ENCODE measurements around the gene NPSR1.
"Not testable (repeated sequence)": the region's sequence is repeated elsewhere in the genome, so short reads cannot be mapped to it uniquely, and the experiment has no call there.

The NPSR1 gene

GRCh38 chr7:34839645-34840044, 181.6 kb downstream of the NPSR1 start:
- DNase-seq = no peak

GRCh38 chr7:34840176-34840785, 182.3 kb downstream of the NPSR1 start:
- DNase-seq = no peak

GRCh38 chr7:34841326-34841725, 183.3 kb downstream of the NPSR1 start:
- DNase-seq = no peak

- no peak for DNase-seq
Measured at GRCh38 chr7:34842782-34843181, 184.8 kb downstream of the NPSR1 start.

DNA sequence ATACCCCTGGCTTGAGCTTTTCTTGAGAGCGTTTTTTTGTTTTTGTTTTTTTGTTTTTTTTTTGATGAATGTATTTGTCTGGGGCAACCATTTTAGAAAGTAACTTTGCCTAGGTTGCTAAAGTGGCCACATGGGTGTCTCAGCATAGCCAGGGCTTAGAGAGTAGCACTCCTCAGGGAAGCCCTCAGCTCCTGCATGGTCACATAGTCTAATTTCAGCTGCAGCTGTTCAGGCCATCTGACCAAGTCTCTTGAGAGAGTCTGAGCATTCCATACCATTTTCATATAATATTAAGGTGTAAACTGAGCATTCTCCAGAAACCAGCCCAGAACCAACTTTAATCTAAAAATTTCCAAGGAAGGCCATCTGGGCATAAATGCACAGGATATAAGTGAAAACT, 186.4 kb downstream of the NPSR1 start:
- DNase-seq = no peak

DNA sequence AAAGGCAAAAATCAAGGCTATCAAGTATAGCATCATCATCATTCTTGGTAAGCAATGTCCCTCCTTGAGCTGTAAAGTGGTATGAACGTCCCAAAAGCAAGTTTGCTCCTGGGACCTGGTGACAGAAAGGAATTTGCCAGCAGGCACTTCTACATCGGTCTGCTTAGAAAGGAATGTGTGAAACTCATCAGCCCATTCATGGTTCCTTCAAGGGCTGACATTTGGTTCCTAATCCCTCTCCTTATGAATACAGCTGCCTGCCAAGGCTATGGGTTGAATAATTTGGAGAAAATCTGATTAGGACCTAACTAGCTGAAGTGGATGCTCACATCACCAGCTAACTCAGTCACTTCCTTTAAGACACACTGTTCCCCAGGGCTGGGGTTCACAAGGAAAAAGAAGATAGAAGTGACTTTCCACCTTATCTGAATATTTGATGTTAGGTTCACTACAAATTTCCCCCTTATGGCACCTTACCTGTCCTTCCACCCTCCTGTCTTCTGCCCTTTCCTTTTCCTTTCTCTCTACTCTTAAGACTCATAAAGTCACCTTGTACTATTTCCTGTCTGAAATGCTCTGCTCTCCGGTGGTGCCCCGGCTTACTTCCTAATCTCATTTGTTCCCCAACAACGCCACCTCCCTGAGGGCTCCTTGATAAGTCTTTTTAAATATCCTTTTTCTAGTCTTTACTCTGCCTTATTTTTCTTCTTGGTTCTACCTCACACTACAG, 187.1 kb downstream of the NPSR1 start:
- no peak for DNase-seq

DNA sequence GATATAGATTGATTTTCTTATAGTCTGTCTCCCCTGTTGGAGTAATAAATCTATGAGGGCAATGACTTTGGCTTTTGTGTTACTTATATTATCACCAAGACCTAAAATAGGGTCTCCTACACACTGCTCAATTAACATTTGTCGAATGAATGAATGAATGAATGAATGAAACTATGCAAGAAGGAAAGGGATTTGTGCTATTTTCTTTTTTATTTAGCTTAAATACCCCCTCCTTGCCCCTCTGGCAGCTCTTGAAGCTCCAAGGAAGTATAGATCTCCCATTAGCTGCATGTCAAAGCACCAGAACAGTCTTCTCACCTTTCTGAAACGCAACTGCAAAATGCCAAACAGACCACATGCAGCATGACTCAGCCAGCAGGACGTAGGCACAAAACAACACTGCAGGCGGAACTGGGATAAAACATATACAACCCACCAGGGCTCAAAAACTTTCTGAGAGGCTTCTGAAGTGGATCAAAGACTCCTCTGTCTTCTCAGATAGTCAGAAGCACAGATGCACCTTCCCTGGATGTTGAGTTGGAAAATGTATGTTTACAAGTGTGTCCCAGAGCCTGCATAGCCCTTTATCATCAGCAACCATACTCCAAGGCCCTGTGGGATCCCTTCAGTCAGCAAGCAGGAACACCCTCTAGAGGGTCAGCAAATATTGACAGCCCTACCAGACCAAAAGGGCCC, 187.8 kb downstream of the NPSR1 start:
- no peak for DNase-seq

DNA sequence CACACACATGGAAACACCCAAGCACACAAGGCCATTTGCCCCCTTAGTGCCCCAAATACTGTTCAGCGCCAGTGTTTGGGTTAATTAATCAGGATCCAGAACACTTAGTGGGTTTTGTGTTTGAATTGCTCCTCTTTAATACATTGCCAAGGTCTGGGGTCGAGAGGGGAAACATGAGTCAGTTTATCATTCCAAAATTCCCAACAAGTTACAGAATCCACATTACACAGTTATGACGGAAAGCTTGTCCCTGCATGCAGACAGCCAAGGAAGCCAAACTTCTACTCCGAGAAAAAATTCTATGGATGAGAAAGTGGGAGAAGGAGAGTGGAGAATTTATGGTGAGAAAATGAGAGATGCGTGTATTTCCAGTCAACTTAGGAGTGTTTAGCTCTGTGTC, 189.0 kb downstream of the NPSR1 start:
- DNase-seq = no peak

GRCh38 chr7:34848670-34849069, 190.7 kb downstream of the NPSR1 start:
- DNase-seq = no peak

GRCh38 chr7:34849163-34849960, 191.3 kb downstream of the NPSR1 start:
- no peak for DNase-seq

DNA sequence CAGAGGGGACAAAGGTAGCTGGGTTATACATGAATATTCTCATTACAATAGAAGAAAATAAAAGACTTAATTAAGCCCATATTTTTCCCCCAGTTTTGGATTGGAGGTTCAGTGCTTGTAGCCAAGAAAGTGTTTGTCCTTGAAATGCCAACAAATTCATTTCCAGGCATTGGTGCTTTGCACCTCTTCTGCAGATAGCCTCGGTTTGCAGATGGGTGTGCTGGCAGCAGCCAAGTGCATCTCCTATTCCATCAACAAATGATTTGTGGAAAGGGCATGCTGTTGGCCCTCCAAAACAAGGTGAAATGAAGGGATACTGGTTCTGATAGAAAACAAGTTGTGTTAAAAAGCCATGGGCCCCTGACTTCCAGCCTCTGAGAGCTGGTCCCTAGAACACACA, 192.0 kb downstream of the NPSR1 start:
- no peak for DNase-seq

- DNase-seq = no peak
Measured at GRCh38 chr7:34850681-34851080, 192.7 kb downstream of the NPSR1 start.

GRCh38 chr7:34851431-34851830, 193.4 kb downstream of the NPSR1 start:
- DNase-seq = no peak

GRCh38 chr7:34858444-34858843, 200.4 kb downstream of the NPSR1 start:
- not testable (repeated sequence) for DNase-seq

- not testable (repeated sequence) for DNase-seq
Measured at GRCh38 chr7:34859281-34859680, 201.3 kb downstream of the NPSR1 start.

DNA sequence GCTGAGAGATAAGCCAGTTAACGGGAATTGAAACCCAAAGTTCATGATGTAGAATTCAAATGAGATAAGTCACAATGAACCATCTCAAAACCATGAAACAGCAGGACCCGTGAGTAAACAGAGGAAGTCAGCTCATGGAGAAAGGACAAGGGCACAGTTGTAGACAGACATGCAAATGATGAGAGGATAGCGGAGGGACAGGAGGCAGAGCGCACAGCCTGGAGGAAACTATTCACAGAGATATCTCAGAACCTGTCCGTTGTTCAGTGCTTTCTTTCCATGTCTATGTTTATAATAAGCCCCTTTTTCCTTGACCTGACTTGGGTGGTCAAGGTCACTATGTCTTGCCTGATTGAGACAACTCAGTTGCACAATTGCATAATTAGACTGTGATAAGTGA, 208.2 kb downstream of the NPSR1 start:
- not testable (repeated sequence) for DNase-seq

DNA sequence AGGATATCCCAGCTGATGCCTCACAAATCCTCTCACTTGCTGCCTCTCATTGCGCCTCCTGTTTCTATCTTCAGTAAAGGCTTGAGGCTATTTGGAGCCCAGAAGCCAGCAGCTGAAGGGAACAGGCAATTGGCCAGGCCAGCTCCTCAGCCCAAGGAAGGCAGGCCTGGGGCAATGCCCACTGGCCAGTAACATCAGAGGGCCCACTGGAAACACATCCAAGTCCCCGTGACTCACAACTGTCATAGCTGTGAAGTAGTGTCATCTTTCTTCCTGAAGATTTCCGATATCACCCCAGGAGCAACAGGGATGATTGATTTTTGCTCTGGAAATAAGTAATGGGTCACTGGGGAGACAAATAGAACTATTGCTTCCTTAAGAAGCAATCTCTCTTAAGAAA, 209.3 kb downstream of the NPSR1 start:
- DNase-seq = not testable (repeated sequence)

DNA sequence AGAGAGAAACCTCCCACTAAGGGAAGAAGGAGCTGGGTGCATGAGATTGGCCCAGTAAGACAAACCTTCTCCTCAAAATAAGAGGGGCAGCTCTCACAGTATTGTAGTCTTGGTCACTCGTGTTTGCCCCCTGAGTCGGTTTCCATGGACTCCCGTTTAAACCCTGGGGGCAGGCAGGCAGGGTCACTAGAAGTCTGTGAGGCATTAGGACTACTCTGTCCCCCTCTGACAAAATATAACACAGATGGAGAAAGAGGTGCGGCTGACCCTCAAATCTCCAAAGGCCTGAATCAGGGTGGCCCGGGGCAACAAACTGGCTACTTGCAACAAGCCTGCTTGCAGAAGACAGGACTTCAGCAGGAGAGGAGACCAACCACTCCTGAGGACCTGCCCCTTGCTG, 210.6 kb downstream of the NPSR1 start:
- DNase-seq = not testable (repeated sequence)

DNA sequence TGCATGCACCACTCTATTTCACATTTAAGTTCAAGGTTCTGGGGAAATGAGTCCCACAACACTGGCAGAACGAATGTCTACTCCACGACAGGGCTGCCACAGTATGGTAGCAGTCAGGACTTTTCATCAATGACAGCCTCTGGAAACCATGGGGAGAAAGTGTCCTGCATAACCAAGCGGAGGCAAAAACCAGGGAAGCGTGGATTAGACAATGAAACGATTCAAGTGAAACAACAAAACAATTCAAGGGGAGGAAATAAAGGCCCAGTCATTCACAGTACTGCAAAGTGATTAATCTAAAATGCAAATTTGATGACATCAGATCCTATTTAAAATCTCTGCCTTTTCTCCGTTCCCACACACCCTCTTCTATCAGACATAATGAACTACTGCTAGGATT, 211.0 kb downstream of the NPSR1 start:
- DNase-seq = no peak

GRCh38 chr7:34870041-34870440, 212.0 kb downstream of the NPSR1 start:
- DNase-seq = not testable (repeated sequence)

GRCh38 chr7:34874329-34874728, 216.3 kb downstream of the NPSR1 start:
- DNase-seq = not testable (repeated sequence)

DNA sequence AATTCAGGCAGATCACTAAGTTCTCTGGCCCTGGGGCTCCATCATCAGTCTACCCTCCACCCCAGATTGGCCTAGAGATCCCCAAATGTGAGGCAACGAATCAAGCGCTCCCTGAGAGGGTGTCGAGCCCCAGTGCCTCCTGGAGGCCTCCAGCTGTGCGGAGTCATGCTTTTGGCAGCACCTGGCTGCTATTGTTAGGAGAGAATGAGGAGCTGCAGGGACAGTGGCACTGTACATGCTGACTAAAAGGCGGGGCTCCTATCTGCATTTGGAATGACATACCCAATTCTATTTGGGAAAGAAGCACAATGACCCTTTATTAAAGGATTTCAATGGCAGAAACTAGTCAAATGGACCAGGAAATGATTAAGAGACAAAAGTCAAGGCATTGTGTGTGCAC, 217.5 kb downstream of the NPSR1 start:
- no peak for DNase-seq

All from effector CD8-positive, alpha-beta T cell (primary cell).